Gastrocnemius medialis (tissue), 4 donors: ENCODE measurements around the gene COX4I2.

ENCODE experiments used
- POLR2A ChIP-seq, 2 donors: fragments of 450-650 bp; IDR thresholded peaks; one replicate each; pipeline ENCODE4 v1.6.1; 2017; ENCODE audit warnings: antibody characterized with exemption in 2 of 2, mild to moderate bottlenecking in 2 of 2, moderate library complexity in 2 of 2
- TF ChIP-seq, protein P1 (sequence below), 5 experiments: fragments of 450-650 bp in 3 of 5; fragments of 200-600 bp in 2 of 5; sonication (generic) in 2 of 5; IDR thresholded peaks in 4 of 5; conservative IDR thresholded peaks in 1 of 5; 1 replicate in 4 of 5; 2 replicates in 1 of 5; pipeline ENCODE4 v1.5.1; 2016 to 2019; ENCODE audit warnings: antibody characterized with exemption in 5 of 5, mild to moderate bottlenecking in 3 of 5, moderate library complexity in 3 of 5

DNA sequence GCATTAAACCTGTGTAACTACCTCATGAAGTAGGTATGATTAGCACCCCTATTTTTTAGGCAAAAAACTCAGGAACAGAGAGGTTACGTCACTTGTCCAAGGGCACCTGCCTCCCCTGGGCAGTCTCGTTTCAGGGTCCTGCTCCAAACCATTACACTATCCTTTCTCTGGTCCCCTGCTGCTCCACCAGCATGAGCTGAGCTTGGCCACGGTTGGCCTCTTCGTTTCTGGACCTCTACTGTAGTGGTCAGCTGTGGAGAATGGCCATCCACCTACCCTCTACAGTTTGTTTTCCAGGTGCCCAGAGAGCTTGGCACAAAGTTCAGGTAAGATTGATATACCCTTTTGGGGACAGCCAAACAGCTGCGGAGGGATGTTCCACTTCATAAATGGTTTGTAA is 16.8 kb downstream of the COX4I2 start:
- TF ChIP-seq, protein P1, sequence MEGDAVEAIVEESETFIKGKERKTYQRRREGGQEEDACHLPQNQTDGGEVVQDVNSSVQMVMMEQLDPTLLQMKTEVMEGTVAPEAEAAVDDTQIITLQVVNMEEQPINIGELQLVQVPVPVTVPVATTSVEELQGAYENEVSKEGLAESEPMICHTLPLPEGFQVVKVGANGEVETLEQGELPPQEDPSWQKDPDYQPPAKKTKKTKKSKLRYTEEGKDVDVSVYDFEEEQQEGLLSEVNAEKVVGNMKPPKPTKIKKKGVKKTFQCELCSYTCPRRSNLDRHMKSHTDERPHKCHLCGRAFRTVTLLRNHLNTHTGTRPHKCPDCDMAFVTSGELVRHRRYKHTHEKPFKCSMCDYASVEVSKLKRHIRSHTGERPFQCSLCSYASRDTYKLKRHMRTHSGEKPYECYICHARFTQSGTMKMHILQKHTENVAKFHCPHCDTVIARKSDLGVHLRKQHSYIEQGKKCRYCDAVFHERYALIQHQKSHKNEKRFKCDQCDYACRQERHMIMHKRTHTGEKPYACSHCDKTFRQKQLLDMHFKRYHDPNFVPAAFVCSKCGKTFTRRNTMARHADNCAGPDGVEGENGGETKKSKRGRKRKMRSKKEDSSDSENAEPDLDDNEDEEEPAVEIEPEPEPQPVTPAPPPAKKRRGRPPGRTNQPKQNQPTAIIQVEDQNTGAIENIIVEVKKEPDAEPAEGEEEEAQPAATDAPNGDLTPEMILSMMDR (IDR thresholded peaks at IDR 0.05 in 4 of 5, conservative IDR thresholded peaks at IDR 0.05 in 1 of 5), result no peak
- TF ChIP-seq POLR2A (IDR thresholded peaks at IDR 0.05), result no peak
